ENCODE data around the gene LRIG1.

DNA sequence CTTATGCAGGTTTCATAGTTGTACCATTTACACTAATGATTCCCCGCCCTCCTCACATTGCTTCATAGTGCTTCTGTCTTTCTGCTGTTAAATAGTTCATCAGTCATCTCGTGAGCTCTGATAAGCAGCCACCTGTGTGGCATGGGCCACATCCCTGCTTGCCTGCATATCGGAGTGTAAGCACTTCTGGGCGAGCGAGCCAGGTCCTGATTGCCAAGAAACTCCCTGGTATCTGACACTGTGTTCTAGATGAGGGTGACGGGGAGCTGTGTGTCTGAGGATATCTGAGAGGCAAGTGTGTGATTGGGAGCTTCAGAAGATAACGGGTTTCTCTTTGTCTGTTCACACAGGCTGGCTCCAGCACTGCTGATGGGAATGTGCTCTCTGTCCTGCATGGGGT lies 130.6 kb downstream of the LRIG1 start:
- TF ChIP-seq CTCF (IDR thresholded peaks at IDR 0.05; ENCODE audit: poor library complexity), result no peak
- TF ChIP-seq EZH2 (IDR thresholded peaks at IDR 0.05; ENCODE audit: borderline replicate concordance), result no peak
- no peak for TF ChIP-seq EZH2phosphoT487 (IDR thresholded peaks at IDR 0.05; ENCODE audit: low read depth, severe bottlenecking, unreplicated experiment)
